HepG2 (cell line): ENCODE measurements around the gene HAGHL.

Experiments
- HCFC1 ChIP-seq: fragments of 150-350 bp; IDR thresholded peaks from 2 replicates; pipeline ENCODE4 v1.6.1; 2014; ENCODE audit warnings: low read depth, low read length
- PHF5A ChIP-seq: IDR thresholded peaks from one replicate; pipeline ENCODE4 v1.6.1; 2018; ENCODE audit warnings: low read depth, missing genetic modification reagents; ENCODE audit not compliant: unreplicated experiment
- SP1 ChIP-seq, 2 experiments: fragments of 450-650 bp in 1 of 2; sonication (generic) in 1 of 2; formaldehyde crosslinking in 1 of 2; IDR thresholded peaks; 2 replicates each; pipeline versions ENCODE4 v1.4.0 to v1.6.1; 2016 to 2020; ENCODE audit warnings: missing genetic modification reagents in 1 of 2
- ZNF235 ChIP-seq: sonication (generic); formaldehyde crosslinking; IDR thresholded peaks from 2 replicates; pipeline ENCODE4 v1.8.1; 2023; ENCODE audit warnings: mild to moderate bottlenecking, missing genetic modification reagents, borderline replicate concordance
- ZNF747 ChIP-seq: sonication (generic); formaldehyde crosslinking; IDR thresholded peaks from 2 replicates; pipeline ENCODE4 v1.8.1; 2023; ENCODE audit warnings: missing genetic modification reagents, mild to moderate bottlenecking, borderline replicate concordance
- ZNF788 ChIP-seq: sonication (generic); formaldehyde crosslinking; IDR thresholded peaks from 2 replicates; pipeline ENCODE4 v1.5.0; 2020; ENCODE audit warnings: mild to moderate bottlenecking, missing genetic modification reagents, borderline replicate concordance
- TF ChIP-seq, protein P1 (sequence below): IDR thresholded peaks from 2 replicates; pipeline ENCODE4 v1.6.1; 2016; ENCODE audit warnings: low read depth
- TF ChIP-seq, protein P2 (sequence below), 2 experiments: sonication (generic) in 1 of 2; formaldehyde crosslinking in 1 of 2; IDR thresholded peaks; 2 replicates each; pipeline versions ENCODE4 v1.5.1 to v1.6.1; 2011 to 2020; ENCODE audit warnings: borderline replicate concordance in 1 of 2, low read depth in 1 of 2, low read length in 1 of 2, mild to moderate bottlenecking in 1 of 2, missing genetic modification reagents in 1 of 2, moderate library complexity in 1 of 2
- TF ChIP-seq, protein P3 (sequence below): sonication (generic); formaldehyde crosslinking; IDR thresholded peaks from 2 replicates; pipeline ENCODE4 v1.5.0; 2020; ENCODE audit warnings: mild to moderate bottlenecking, missing genetic modification reagents, moderate library complexity
- TF ChIP-seq, protein P4 (sequence below): sonication (generic); formaldehyde crosslinking; IDR thresholded peaks from 2 replicates; pipeline ENCODE4 v1.4.0; 2020; ENCODE audit warnings: missing genetic modification reagents, borderline replicate concordance

GRCh38 chr16:723695-724094 lies 3.2 kb upstream of the HAGHL start:
- no peak for TF ChIP-seq SP1 (IDR thresholded peaks at IDR 0.05)
- TF ChIP-seq SP1 (CRISPR knock-in tag; IDR thresholded peaks at IDR 0.05) = no peak
- no peak for TF ChIP-seq ZNF235
- TF ChIP-seq, protein P1, sequence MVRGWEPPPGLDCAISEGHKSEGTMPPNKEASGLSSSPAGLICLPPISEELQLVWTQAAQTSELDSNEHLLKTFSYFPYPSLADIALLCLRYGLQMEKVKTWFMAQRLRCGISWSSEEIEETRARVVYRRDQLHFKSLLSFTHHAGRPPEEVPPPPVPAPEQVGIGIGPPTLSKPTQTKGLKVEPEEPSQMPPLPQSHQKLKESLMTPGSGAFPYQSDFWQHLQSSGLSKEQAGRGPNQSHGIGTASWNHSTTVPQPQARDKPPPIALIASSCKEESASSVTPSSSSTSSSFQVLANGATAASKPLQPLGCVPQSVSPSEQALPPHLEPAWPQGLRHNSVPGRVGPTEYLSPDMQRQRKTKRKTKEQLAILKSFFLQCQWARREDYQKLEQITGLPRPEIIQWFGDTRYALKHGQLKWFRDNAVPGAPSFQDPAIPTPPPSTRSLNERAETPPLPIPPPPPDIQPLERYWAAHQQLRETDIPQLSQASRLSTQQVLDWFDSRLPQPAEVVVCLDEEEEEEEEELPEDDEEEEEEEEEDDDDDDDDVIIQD = no peak
- TF ChIP-seq, protein P2, sequence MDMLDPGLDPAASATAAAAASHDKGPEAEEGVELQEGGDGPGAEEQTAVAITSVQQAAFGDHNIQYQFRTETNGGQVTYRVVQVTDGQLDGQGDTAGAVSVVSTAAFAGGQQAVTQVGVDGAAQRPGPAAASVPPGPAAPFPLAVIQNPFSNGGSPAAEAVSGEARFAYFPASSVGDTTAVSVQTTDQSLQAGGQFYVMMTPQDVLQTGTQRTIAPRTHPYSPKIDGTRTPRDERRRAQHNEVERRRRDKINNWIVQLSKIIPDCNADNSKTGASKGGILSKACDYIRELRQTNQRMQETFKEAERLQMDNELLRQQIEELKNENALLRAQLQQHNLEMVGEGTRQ (IDR thresholded peaks at IDR 0.05; ENCODE audit: low read depth, low read length) = no peak
- TF ChIP-seq, protein P2 (CRISPR knock-in tag; IDR thresholded peaks at IDR 0.05; ENCODE audit: borderline replicate concordance) = no peak
- TF ChIP-seq, protein P3, sequence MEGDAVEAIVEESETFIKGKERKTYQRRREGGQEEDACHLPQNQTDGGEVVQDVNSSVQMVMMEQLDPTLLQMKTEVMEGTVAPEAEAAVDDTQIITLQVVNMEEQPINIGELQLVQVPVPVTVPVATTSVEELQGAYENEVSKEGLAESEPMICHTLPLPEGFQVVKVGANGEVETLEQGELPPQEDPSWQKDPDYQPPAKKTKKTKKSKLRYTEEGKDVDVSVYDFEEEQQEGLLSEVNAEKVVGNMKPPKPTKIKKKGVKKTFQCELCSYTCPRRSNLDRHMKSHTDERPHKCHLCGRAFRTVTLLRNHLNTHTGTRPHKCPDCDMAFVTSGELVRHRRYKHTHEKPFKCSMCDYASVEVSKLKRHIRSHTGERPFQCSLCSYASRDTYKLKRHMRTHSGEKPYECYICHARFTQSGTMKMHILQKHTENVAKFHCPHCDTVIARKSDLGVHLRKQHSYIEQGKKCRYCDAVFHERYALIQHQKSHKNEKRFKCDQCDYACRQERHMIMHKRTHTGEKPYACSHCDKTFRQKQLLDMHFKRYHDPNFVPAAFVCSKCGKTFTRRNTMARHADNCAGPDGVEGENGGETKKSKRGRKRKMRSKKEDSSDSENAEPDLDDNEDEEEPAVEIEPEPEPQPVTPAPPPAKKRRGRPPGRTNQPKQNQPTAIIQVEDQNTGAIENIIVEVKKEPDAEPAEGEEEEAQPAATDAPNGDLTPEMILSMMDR (CRISPR knock-in tag) = no peak
- TF ChIP-seq, protein P4, sequence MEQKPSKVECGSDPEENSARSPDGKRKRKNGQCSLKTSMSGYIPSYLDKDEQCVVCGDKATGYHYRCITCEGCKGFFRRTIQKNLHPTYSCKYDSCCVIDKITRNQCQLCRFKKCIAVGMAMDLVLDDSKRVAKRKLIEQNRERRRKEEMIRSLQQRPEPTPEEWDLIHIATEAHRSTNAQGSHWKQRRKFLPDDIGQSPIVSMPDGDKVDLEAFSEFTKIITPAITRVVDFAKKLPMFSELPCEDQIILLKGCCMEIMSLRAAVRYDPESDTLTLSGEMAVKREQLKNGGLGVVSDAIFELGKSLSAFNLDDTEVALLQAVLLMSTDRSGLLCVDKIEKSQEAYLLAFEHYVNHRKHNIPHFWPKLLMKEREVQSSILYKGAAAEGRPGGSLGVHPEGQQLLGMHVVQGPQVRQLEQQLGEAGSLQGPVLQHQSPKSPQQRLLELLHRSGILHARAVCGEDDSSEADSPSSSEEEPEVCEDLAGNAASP (CRISPR knock-in tag) = no peak
- no peak for TF ChIP-seq HCFC1
- no peak for TF ChIP-seq PHF5A
- no peak for TF ChIP-seq ZNF747 (CRISPR knock-in tag)
- TF ChIP-seq ZNF788 (CRISPR knock-in tag) = no peak
